GM19463 (cell line): ENCODE results near the gene MED27.

Source experiments
- ATAC-seq: cut with Tn5 transposase; IDR thresholded peaks from one replicate; pipeline ENCODE4 v1.9.1; 2021; ENCODE audit warnings: mild to moderate bottlenecking, moderate library complexity; ENCODE audit not compliant: unreplicated experiment

MED27 gene

GRCh38 chr9:132044176-132044875 lies 35.3 kb downstream of the MED27 start:
- no peak for ATAC-seq

- no peak for ATAC-seq
Measured at GRCh38 chr9:132043708-132044107, 36.0 kb downstream of the MED27 start.

- ATAC-seq, result no peak
Measured at GRCh38 chr9:132042324-132042723, 37.3 kb downstream of the MED27 start.

- ATAC-seq, result no peak
Measured at GRCh38 chr9:132041798-132042197, 37.9 kb downstream of the MED27 start.

GRCh38 chr9:132040808-132041207 lies 38.9 kb downstream of the MED27 start:
- no peak for ATAC-seq

GRCh38 chr9:132040246-132040645 lies 39.4 kb downstream of the MED27 start:
- no peak for ATAC-seq

- ATAC-seq, result no peak
Measured at GRCh38 chr9:132039284-132039683, 40.4 kb downstream of the MED27 start.

- no peak for ATAC-seq
Measured at GRCh38 chr9:132037458-132037857, 42.2 kb downstream of the MED27 start.

- ATAC-seq, result no peak
Measured at GRCh38 chr9:132036521-132036920, 43.1 kb downstream of the MED27 start.

- ATAC-seq, result no peak
Measured at GRCh38 chr9:132035679-132036078, 44.0 kb downstream of the MED27 start.

- ATAC-seq, result no peak
Measured at GRCh38 chr9:132032238-132032950, 47.3 kb downstream of the MED27 start.

GRCh38 chr9:132031467-132032237 lies 48.0 kb downstream of the MED27 start:
- ATAC-seq, result no peak

- no peak for ATAC-seq
Measured at GRCh38 chr9:132030626-132031325, 48.9 kb downstream of the MED27 start.

- ATAC-seq, result no peak
Measured at GRCh38 chr9:132027752-132028663, 51.7 kb downstream of the MED27 start.

- ATAC-seq, result no peak
Measured at GRCh38 chr9:132026932-132027585, 52.6 kb downstream of the MED27 start.

GRCh38 chr9:132025766-132026165 lies 53.9 kb downstream of the MED27 start:
- ATAC-seq, result no peak

- no peak for ATAC-seq
Measured at GRCh38 chr9:132024589-132024988, 55.1 kb downstream of the MED27 start.

- ATAC-seq, result no peak
Measured at GRCh38 chr9:132023419-132024180, 56.1 kb downstream of the MED27 start.
